ENCODE measurements around the gene ZIC4.
A peak's percentile ranks its signal among the peaks of the same experiment; 100 is the strongest.

The ZIC4 gene

DNA sequence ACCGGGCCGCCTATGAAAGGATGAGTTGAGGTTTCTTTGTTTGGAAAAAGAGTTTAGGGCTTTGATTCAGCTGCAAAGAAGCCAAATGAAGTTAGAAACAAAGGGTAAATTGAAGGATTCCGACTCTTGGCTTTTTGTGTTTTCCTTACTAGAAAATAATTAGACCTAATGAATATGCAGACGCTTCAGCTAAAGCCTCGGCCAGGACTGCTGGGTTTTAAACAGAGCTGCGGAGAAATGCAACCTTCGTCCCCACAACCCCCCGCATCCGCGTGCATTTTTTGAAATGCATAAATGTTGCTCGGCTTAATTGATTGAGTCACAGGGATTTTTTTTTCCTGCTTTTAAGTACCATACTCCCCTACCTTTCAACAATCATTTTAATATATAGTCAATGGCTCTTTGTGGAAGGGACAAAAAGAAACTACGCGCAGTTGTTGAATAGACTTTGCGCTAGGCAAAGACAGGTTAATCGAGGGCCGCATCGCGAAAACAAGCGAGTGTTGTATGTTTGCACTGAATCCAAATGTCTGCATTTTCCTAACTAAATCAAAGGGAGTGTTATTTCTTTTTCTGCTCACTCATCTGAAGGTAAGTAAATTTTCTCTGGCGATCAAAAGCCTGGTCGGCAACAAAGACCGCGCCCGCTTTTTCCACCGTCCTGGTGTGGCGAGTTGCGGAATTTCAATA is 1.3 kb upstream of the ZIC4 start:
- Histone ChIP-seq H3K27me3 (replicated peaks) (no peaks in the 10 kb centered on the region), H3K36me3 (replicated peaks) (peaks cover 3% of the 10 kb centered on the region), H3K27ac (peak overlapping the region; percentile 85), H3K4me3 (ENCODE audit: low read depth, low read length) (peak overlapping the region; percentile 50)
- TF ChIP-seq, protein P1, sequence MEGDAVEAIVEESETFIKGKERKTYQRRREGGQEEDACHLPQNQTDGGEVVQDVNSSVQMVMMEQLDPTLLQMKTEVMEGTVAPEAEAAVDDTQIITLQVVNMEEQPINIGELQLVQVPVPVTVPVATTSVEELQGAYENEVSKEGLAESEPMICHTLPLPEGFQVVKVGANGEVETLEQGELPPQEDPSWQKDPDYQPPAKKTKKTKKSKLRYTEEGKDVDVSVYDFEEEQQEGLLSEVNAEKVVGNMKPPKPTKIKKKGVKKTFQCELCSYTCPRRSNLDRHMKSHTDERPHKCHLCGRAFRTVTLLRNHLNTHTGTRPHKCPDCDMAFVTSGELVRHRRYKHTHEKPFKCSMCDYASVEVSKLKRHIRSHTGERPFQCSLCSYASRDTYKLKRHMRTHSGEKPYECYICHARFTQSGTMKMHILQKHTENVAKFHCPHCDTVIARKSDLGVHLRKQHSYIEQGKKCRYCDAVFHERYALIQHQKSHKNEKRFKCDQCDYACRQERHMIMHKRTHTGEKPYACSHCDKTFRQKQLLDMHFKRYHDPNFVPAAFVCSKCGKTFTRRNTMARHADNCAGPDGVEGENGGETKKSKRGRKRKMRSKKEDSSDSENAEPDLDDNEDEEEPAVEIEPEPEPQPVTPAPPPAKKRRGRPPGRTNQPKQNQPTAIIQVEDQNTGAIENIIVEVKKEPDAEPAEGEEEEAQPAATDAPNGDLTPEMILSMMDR (IDR thresholded peaks at IDR 0.05; ENCODE audit: low read depth, low read length, missing control alignments) = no peak
- in situ Hi-C loops (cut with HindIII; ENCODE audit: low pct_ligation_motif_present, low sequenced_read_pairs) = loop anchor here (25.0 kb wide), 1 partner anchor 680 kb away; no protein-coding TSS in a partner anchor
- DNase-seq = no peak

DNA sequence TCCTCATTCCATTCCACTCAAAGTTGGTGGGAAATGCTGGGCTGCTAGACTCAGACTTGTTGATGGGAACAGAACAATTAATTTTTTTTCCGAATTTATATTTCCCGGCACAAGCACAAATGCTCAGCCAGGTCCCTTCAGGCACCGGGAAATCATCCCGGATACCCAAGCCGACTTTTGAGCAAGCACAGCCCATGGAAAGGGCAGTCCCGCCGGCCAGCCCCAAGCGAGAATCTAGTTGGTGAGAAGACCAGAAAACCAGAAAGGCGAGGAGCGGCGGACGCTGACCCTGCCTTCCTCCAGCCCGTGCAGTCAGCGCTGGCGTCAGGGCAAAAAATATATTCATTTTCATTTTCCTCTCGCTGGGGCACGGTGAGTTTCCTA is 763 bp upstream of the ZIC4 start:
- Histone ChIP-seq H3K27ac (peak overlapping the region; percentile 85), H3K36me3 (replicated peaks) (no peaks in the 10 kb centered on the region), H3K4me3 (ENCODE audit: low read depth, low read length) (peak overlapping the region; percentile 50), H3K27me3 (replicated peaks) (no peaks in the 10 kb centered on the region)
- in situ Hi-C loops (cut with HindIII; ENCODE audit: low pct_ligation_motif_present, low sequenced_read_pairs) = loop anchor here (25.0 kb wide), 1 partner anchor 680 kb away; no protein-coding TSS in a partner anchor
- TF ChIP-seq, protein P1 (IDR thresholded peaks at IDR 0.05; ENCODE audit: low read depth, low read length, missing control alignments) = no peak
- no peak for DNase-seq

DNA sequence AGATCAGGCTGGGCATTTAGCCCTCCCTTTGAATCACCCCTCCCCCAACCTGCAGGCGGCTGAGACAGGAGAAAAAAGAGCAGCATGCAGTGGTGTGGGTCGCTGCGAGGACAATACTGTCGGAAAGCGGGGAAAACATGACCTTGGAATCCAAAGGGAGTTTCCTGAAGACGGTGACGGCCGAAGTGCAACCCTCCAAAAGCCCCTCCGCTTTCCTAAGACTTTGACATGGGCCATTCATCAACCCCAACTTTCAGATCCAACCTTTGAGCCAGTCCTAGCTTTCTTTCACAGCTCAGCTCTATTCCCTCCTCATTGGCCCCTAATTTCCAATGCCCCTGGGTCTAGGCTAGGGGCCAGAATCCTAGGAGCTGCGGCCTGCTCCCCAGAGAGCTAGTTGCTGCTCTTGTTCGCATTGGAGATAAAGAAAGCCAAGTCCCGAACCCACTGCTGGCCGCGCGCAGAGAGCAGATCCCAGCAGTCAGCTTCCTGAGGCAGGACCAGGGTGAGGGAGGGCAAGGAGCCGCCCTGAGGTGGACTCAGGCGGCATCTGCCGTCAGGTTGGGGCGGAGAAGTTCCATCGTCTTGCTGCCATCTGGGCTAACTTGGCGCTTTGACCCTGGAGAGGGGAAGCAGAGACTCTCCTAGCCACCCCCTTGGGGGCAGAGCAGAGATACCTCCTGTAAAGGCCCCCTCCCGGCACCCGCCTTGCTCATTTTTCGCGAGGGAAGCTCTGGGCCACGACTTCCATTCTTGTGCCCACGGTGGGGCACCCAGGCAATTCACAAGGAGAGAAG is 914 bp downstream of the ZIC4 start:
- TF ChIP-seq, protein P1 (IDR thresholded peaks at IDR 0.05; ENCODE audit: low read depth, low read length, missing control alignments) = no peak
- H3K4me3 ChIP-seq (ENCODE audit: low read depth, low read length) = no peak overlapping the region
- DNase-seq = no peak
- in situ Hi-C loops (cut with HindIII; ENCODE audit: low pct_ligation_motif_present, low sequenced_read_pairs) = loop anchor here (25.0 kb wide), 1 partner anchor 682 kb away; no protein-coding TSS in a partner anchor
- H3K27me3 ChIP-seq (replicated peaks) = no peaks in the 10 kb centered on the region
- H3K36me3 ChIP-seq (replicated peaks) = no peaks in the 10 kb centered on the region
- H3K27ac ChIP-seq = no peak overlapping the region

DNA sequence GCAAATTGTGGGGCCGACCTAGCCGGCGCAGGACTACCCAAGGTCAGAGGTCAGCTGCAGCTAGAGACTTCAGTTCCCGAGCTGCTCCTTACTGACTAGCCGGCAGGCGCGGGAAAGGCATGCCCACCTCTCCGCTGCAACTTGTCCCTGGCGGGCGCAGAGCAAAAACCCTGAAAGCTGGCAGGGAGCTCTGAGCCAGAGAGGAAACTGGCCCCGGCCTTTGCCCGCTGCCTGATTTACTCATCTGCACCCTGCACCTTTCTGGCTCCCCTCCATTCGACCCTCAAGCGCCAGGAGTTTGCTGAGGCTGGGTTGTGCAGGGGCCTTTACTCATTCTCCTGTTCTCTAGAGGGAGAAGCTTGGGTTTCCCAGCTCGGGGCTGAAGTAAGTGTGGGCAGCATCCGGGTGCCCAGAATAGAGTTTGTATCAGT is 1.5 kb downstream of the ZIC4 start:
- in situ Hi-C loops (cut with HindIII; ENCODE audit: low pct_ligation_motif_present, low sequenced_read_pairs) = loop anchor here (25.0 kb wide), 1 partner anchor 682 kb away; no protein-coding TSS in a partner anchor
- Histone ChIP-seq H3K27me3 (replicated peaks) (no peaks in the 10 kb centered on the region), H3K36me3 (replicated peaks) (no peaks in the 10 kb centered on the region), H3K4me3 (ENCODE audit: low read depth, low read length) (no peak overlapping the region), H3K27ac (no peak overlapping the region)
- TF ChIP-seq, protein P1 (IDR thresholded peaks at IDR 0.05; ENCODE audit: low read depth, low read length, missing control alignments) = no peak
- DNase-seq = no peak

DNA sequence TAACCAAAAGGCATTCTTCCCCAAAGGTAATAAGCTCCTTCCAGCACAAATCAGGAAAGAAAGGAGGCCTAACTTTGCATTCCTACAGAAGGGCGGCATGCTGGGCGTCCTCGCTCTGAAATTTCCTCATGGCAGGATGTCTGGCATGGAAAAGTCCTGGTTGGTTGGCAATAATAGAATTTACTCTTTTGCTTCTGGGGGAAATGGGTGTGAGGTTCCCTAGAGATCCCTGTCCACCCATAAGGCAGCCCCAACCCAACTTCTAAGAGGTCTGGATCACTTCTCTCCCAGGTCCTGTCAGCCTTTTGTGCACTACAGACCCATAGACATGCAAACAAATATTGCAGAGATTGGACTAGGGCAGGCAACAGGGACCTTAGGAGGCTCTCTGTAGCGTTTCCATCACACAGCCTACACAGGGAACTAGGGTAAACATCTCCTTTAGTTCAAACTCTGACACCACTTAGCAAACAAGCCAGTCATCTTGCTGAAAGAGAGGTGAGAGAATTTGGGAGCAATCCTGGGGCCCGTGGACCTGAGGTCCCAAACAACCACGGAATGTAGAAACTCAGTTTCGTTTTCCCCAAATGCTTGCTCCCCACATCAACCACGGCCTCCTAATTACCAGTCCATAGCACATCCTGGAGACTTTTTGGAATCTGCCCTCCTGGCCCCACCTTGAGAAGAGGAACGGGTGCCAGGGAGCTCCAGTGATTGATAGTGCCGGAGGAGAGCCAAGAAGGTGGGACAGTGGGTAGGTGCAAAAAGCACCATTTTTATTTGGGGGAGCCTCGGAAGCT is 2.1 kb downstream of the ZIC4 start:
- no peak for DNase-seq
- Histone ChIP-seq H3K4me3 (ENCODE audit: low read depth, low read length) (peak overlapping the region; percentile 3), H3K27me3 (replicated peaks) (no peaks in the 10 kb centered on the region), H3K27ac (peak overlapping the region; percentile 20), H3K36me3 (replicated peaks) (no peaks in the 10 kb centered on the region)
- TF ChIP-seq, protein P1 (IDR thresholded peaks at IDR 0.05; ENCODE audit: low read depth, low read length, missing control alignments) = no peak
- in situ Hi-C loops (cut with HindIII; ENCODE audit: low pct_ligation_motif_present, low sequenced_read_pairs) = loop anchor here (25.0 kb wide), 1 partner anchor 683 kb away; no protein-coding TSS in a partner anchor
